Measurements from ENCODE around the gene PROM2.

PROM2 gene

GRCh38 chr2:95325026-95325425, 50.8 kb downstream of the PROM2 start:
- no peak for DNase-seq

GRCh38 chr2:95325590-95326432, 51.6 kb downstream of the PROM2 start:
- DNase-seq = no peak

- DNase-seq = no peak
These were observed 52.3 kb downstream of the PROM2 start for GRCh38 chr2:95326433-95327140.

GRCh38 chr2:95327861-95328260, 53.6 kb downstream of the PROM2 start:
- no peak for DNase-seq

- no peak for DNase-seq
These were observed 54.3 kb downstream of the PROM2 start for GRCh38 chr2:95328358-95329125.

- no peak for DNase-seq
These were observed 55.2 kb downstream of the PROM2 start for GRCh38 chr2:95329401-95329800.

GRCh38 chr2:95329891-95330793, 55.9 kb downstream of the PROM2 start:
- no peak for DNase-seq

GRCh38 chr2:95330794-95331338, 56.6 kb downstream of the PROM2 start:
- DNase-seq = no peak

GRCh38 chr2:95331606-95332005, 57.4 kb downstream of the PROM2 start:
- DNase-seq = no peak

GRCh38 chr2:95332036-95332435, 57.8 kb downstream of the PROM2 start:
- DNase-seq = no peak

- DNase-seq = no peak
These were observed 58.8 kb downstream of the PROM2 start for GRCh38 chr2:95333056-95333455.

- no peak for DNase-seq
These were observed 59.7 kb downstream of the PROM2 start for GRCh38 chr2:95333888-95334338.

GRCh38 chr2:95334916-95335641, 60.8 kb downstream of the PROM2 start:
- DNase-seq = no peak

GRCh38 chr2:95336406-95336805, 62.2 kb downstream of the PROM2 start:
- DNase-seq = no peak

- DNase-seq = no peak
These were observed 63.6 kb downstream of the PROM2 start for GRCh38 chr2:95337829-95338228.
